Activated CD8-positive, alpha-beta T cell treated with anti-CD3 and anti-CD28 coated beads for 36 hours (primary cell): ENCODE results near the gene CDK8. TPM values are rescaled to one million over a fixed set of nuclear protein-coding genes. Genes with fewer than 3 reads are reported as not detected.
"Not testable (repeated sequence)": the region's sequence is repeated elsewhere in the genome, so short reads cannot be mapped to it uniquely, and the experiment has no call there.

Experiments used
- ATAC-seq: fragments of 200-7000 bp; cut with Tn5 transposase; one replicate; pipeline ENCODE4 v1.10.0; 2021; ENCODE audit warnings: mild to moderate bottlenecking, moderate library complexity
- CTCF ChIA-PET: fragments of 350-600 bp; sonication (Branson Sonifier 250); formaldehyde crosslinking; loops from one replicate; lab custom pipeline; 2021; ENCODE audit warnings: antibody characterized with exemption; lab: Charles Lee
- POLR2A ChIA-PET: fragments of 350-600 bp; sonication (Branson Sonifier 250); formaldehyde crosslinking; loops from one replicate; lab custom pipeline; 2021; ENCODE audit warnings: antibody characterized with exemption; lab: Charles Lee
- DNase-seq: peaks from one replicate; pipeline ENCODE4 v3.0.0-alpha.2; 2020
- H3K27ac Mint-ChIP-seq: one replicate; pipeline ENCODE4 v1.8.0; 2021; ENCODE audit warnings: mild to moderate bottlenecking, mixed read lengths
- H3K27me3 Mint-ChIP-seq: one replicate; pipeline ENCODE4 v1.8.0; 2021; ENCODE audit warnings: mixed read lengths
- H3K36me3 Mint-ChIP-seq: one replicate; pipeline ENCODE4 v1.8.0; 2021; ENCODE audit warnings: low read depth, mixed read lengths
- H3K4me1 Mint-ChIP-seq: one replicate; pipeline ENCODE4 v1.8.0; 2021; ENCODE audit warnings: low read depth, mixed read lengths
- H3K4me3 Mint-ChIP-seq: one replicate; pipeline ENCODE4 v1.8.0; 2021; ENCODE audit warnings: mild to moderate bottlenecking, moderate library complexity, mixed read lengths
- H3K9me3 Mint-ChIP-seq: one replicate; pipeline ENCODE4 v1.8.0; 2021; ENCODE audit warnings: mixed read lengths
- CTCF ChIP-seq: fragments of 200-600 bp; IDR thresholded peaks from one replicate; pipeline ENCODE4 v1.8.0; 2022; ENCODE audit warnings: antibody characterized with exemption, mild to moderate bottlenecking
- intact Hi-C: fragments of 100-400 bp; cut with micrococcal nuclease; formaldehyde crosslinking; loops from one replicate; pipeline ENCODE4 v1.10.0; 2022
- total RNA-seq, 2 experiments: library from RNA; stranded (reverse); gene quantifications; one replicate each; pipeline ENCODE4 v1.2.3, GENCODE V29; 2021

CDK8 gene
- total RNA-seq, 2 experiments from 2014 or later = 19.7 to 20.0 TPM

GRCh38 chr13:26266311-26266710 is 12.4 kb downstream of the CDK8 start:
- Mint-ChIP-seq H3K36me3 (peaks cover 3% of the 10 kb centered on the region), H3K4me3 (no peak overlapping the region), H3K4me1 (peaks cover 50% of the 10 kb centered on the region), H3K27me3 (no peaks in the 10 kb centered on the region), H3K9me3 (peaks cover 1% of the 10 kb centered on the region), H3K27ac (no peak overlapping the region)
- DNase-seq (no peak), ATAC-seq (no peak)
- ChIA-PET POLR2A (interaction anchor here (1.2 kb wide), 1 partner anchor 12 kb away, joined by 3 read pairs; no protein-coding TSS in a partner anchor), CTCF (no interaction called here)
- no peak for TF ChIP-seq CTCF
- intact Hi-C loops = no loop called here

- peaks cover 37% of the 10 kb centered on the region for H3K4me1 Mint-ChIP-seq
- ChIA-PET POLR2A (interaction anchor here (1.0 kb wide), 1 partner anchor 17 kb away, joined by 4 read pairs; no protein-coding TSS in a partner anchor), CTCF (no interaction called here)
- H3K9me3 Mint-ChIP-seq = no peaks in the 10 kb centered on the region
- ATAC-seq = no peak
- H3K27me3 Mint-ChIP-seq = no peaks in the 10 kb centered on the region
- no peaks in the 10 kb centered on the region for H3K36me3 Mint-ChIP-seq
- H3K27ac Mint-ChIP-seq = no peak overlapping the region
- H3K4me3 Mint-ChIP-seq = no peak overlapping the region
- TF ChIP-seq CTCF = no peak
- intact Hi-C loops = no loop called here
- no peak for DNase-seq
Measured at GRCh38 chr13:26270707-26271106, 16.8 kb downstream of the CDK8 start.

- H3K4me3 Mint-ChIP-seq = no peak overlapping the region
- no peak overlapping the region for H3K27ac Mint-ChIP-seq
- no peaks in the 10 kb centered on the region for H3K9me3 Mint-ChIP-seq
- no peaks in the 10 kb centered on the region for H3K36me3 Mint-ChIP-seq
- ChIA-PET CTCF (interaction anchor here (0.6 to 0.7 kb wide), 2 partner anchors 17 to 27 kb away, joined by 3 to 4 read pairs; no protein-coding TSS in a partner anchor), POLR2A (no interaction called here)
- ATAC-seq = no peak
- intact Hi-C loops = no loop called here
- no peaks in the 10 kb centered on the region for H3K27me3 Mint-ChIP-seq
- H3K4me1 Mint-ChIP-seq = peaks cover 29% of the 10 kb centered on the region
- no peak for DNase-seq
- TF ChIP-seq CTCF = no peak
Measured at GRCh38 chr13:26272621-26273020, 18.7 kb downstream of the CDK8 start.

- H3K27me3 Mint-ChIP-seq = no peaks in the 10 kb centered on the region
- ATAC-seq (no peak), DNase-seq (no peak)
- H3K4me1 Mint-ChIP-seq = peaks cover 8% of the 10 kb centered on the region
- intact Hi-C loops = no loop called here
- ChIA-PET CTCF (interaction anchor here (1.2 kb wide), 1 partner anchor 24 kb away, joined by 4 read pairs; no protein-coding TSS in a partner anchor), POLR2A (no interaction called here)
- no peak overlapping the region for H3K27ac Mint-ChIP-seq
- peaks cover 4% of the 10 kb centered on the region for H3K9me3 Mint-ChIP-seq
- TF ChIP-seq CTCF = no peak
- H3K36me3 Mint-ChIP-seq = peaks cover 9% of the 10 kb centered on the region
- no peak overlapping the region for H3K4me3 Mint-ChIP-seq
Measured at GRCh38 chr13:26280295-26280694, 26.4 kb downstream of the CDK8 start.

- ATAC-seq (no peak), DNase-seq (no peak)
- CTCF ChIA-PET = interaction anchor here (1.2 kb wide), 1 partner anchor 24 kb away, joined by 4 read pairs; no protein-coding TSS in a partner anchor
- Mint-ChIP-seq H3K36me3 (peaks cover 9% of the 10 kb centered on the region), H3K27me3 (no peaks in the 10 kb centered on the region), H3K4me1 (peaks cover 8% of the 10 kb centered on the region), H3K9me3 (peaks cover 8% of the 10 kb centered on the region), H3K4me3 (no peak overlapping the region), H3K27ac (no peak overlapping the region)
- TF ChIP-seq CTCF = no peak
- POLR2A ChIA-PET = no interaction called here
- intact Hi-C loops = no loop called here
Measured at GRCh38 chr13:26280822-26281221, 26.9 kb downstream of the CDK8 start.

GRCh38 chr13:26285911-26286310 is 32.0 kb downstream of the CDK8 start:
- H3K27me3 Mint-ChIP-seq, intact Hi-C loops: not testable (repeated sequence)

GRCh38 chr13:26288838-26289237 is 34.9 kb downstream of the CDK8 start:
- H3K4me3 Mint-ChIP-seq, H3K4me1 Mint-ChIP-seq, intact Hi-C loops, H3K27ac Mint-ChIP-seq, DNase-seq, H3K9me3 Mint-ChIP-seq, CTCF ChIA-PET, H3K36me3 Mint-ChIP-seq, ATAC-seq, H3K27me3 Mint-ChIP-seq: not testable (repeated sequence)
- POLR2A ChIA-PET = interaction anchor here (0.6 kb wide), 1 partner anchor 98 kb away, joined by 3 read pairs; no protein-coding TSS in a partner anchor

More at GRCh38 chr13:26285911-26286310, 32.0 kb downstream of the CDK8 start:
- POLR2A ChIA-PET, H3K4me1 Mint-ChIP-seq, CTCF ChIA-PET, H3K36me3 Mint-ChIP-seq, H3K27ac Mint-ChIP-seq, H3K4me3 Mint-ChIP-seq, DNase-seq, H3K9me3 Mint-ChIP-seq, ATAC-seq: not testable (repeated sequence)
